CD4-positive, alpha-beta T cell (primary cell): ENCODE results near the gene PPIE. TPM values are rescaled to one million over a fixed set of nuclear protein-coding genes. Genes with fewer than 3 reads are reported as not detected.
"Not testable (repeated sequence)": the region's sequence is repeated elsewhere in the genome, so short reads cannot be mapped to it uniquely, and the experiment has no call there.

Source experiments
- ATAC-seq: fragments of 200-7000 bp; cut with Tn5 transposase; one replicate; pipeline ENCODE4 v1.10.0; 2022; ENCODE audit warnings: mild to moderate bottlenecking; ENCODE audit not compliant: poor library complexity
- CTCF ChIA-PET: fragments of 350-600 bp; sonication (Branson Sonifier 250); formaldehyde crosslinking; loops from one replicate; lab custom pipeline; 2021; ENCODE audit warnings: antibody characterized with exemption, inconsistent platforms; lab: Charles Lee
- POLR2A ChIA-PET: fragments of 350-600 bp; sonication (Branson Sonifier 250); formaldehyde crosslinking; loops from one replicate; lab custom pipeline; 2021; ENCODE audit warnings: antibody characterized with exemption, inconsistent platforms; lab: Charles Lee
- DNase-seq, 14 experiments: peaks; one replicate each; pipeline ENCODE4 v3.0.0-alpha.2; 2013 to 2020; ENCODE audit warnings: mixed read lengths in 2 of 14
- H3K27ac ChIP-seq, 2 donors: one replicate each; pipeline versions ENCODE4 v1.5.1 to v1.7.0; 2013; ENCODE audit warnings: low read length in 2 of 2, low read depth in 1 of 2, mild to moderate bottlenecking in 1 of 2
- H3K27me3 ChIP-seq, 2 experiments: 1 replicate in 1 of 2; 2 replicates in 1 of 2; pipeline versions ENCODE4 v1.6.1 to v1.7.0; 2013; ENCODE audit warnings: low read length in 2 of 2, control low read depth in 1 of 2, mild to moderate bottlenecking in 1 of 2, moderate library complexity in 1 of 2; ENCODE audit not compliant: insufficient read depth in 2 of 2, control insufficient read depth in 1 of 2
- H3K36me3 ChIP-seq: one replicate; pipeline ENCODE4 v1.6.1; 2013; ENCODE audit warnings: low read length, control low read depth; ENCODE audit not compliant: insufficient read depth
- H3K4me1 ChIP-seq: one replicate; pipeline ENCODE4 v1.6.1; 2013; ENCODE audit warnings: low read length, control low read depth; ENCODE audit not compliant: insufficient read depth
- H3K4me3 ChIP-seq: one replicate; pipeline ENCODE4 v1.5.1; 2013; ENCODE audit warnings: mild to moderate bottlenecking, low read length, moderate library complexity
- H3K9me3 ChIP-seq, 2 experiments: 1 replicate in 1 of 2; 2 replicates in 1 of 2; pipeline versions ENCODE4 v1.6.1 to v1.7.0; 2013; ENCODE audit warnings: low read length in 2 of 2, mild to moderate bottlenecking in 2 of 2, control low read depth in 1 of 2, moderate library complexity in 1 of 2; ENCODE audit not compliant: control insufficient read depth in 1 of 2, insufficient read depth in 1 of 2
- H3K27ac Mint-ChIP-seq: one replicate; pipeline ENCODE4 v1.8.0; 2020; ENCODE audit warnings: mixed read lengths
- H3K27me3 Mint-ChIP-seq: one replicate; pipeline ENCODE4 v1.8.0; 2021; ENCODE audit warnings: mixed read lengths
- H3K36me3 Mint-ChIP-seq: one replicate; pipeline ENCODE4 v1.8.0; 2021; ENCODE audit warnings: low read depth, mixed read lengths
- H3K4me1 Mint-ChIP-seq: one replicate; pipeline ENCODE4 v1.8.0; 2021; ENCODE audit warnings: low read depth, mixed read lengths
- H3K4me3 Mint-ChIP-seq: one replicate; pipeline ENCODE4 v1.8.0; 2020; ENCODE audit warnings: mild to moderate bottlenecking, mixed read lengths
- H3K9me3 Mint-ChIP-seq: one replicate; pipeline ENCODE4 v1.8.0; 2020; ENCODE audit warnings: mixed read lengths
- intact Hi-C, 2 experiments: fragments of 100-400 bp; cut with DNase I in 1 of 2; cut with micrococcal nuclease in 1 of 2; formaldehyde crosslinking; loops; one replicate each; pipeline versions ENCODE4 v1.15.1 to v1.9.0; 2023 to 2025; cut with DNase I, micrococcal nuclease
- total RNA-seq, 174 experiments: library from RNA in 2 of 174; stranded (reverse) in 2 of 174; gene quantifications; one replicate each; pipeline ENCODE4 v1.2.3 and lab custom pipeline; 2021 to 2026
- TF ChIP-seq, protein P1 (sequence below): fragments of 200-600 bp; IDR thresholded peaks from one replicate; pipeline ENCODE4 v1.8.0; 2022; ENCODE audit warnings: antibody characterized with exemption, mild to moderate bottlenecking

PPIE gene
- total RNA-seq, 2 experiments from 2014 or later = 45.0 to 46.7 TPM

DNA sequence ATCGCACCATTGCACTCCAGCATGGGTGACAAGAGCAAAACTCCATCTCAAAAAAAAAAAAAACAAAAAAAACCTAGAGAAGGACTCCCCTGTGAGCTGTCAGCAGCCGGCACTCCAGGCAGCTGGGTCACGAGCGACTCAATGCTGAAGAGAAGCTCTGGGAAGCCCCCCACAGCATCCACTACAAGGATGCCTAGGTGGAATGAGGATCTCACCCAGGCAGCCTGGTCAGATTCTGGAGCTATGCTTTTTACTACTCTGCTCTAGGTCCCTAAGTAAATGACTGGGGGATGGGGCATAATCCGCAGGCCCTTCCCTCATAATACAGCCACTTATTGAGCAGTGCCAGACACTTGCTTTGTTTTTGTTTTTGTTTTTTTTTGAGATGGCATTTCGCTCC, 43.4 kb downstream of the PPIE start:
- no peak overlapping the region for H3K4me3 Mint-ChIP-seq
- H3K36me3 Mint-ChIP-seq = no peaks in the 10 kb centered on the region
- TF ChIP-seq, protein P1, sequence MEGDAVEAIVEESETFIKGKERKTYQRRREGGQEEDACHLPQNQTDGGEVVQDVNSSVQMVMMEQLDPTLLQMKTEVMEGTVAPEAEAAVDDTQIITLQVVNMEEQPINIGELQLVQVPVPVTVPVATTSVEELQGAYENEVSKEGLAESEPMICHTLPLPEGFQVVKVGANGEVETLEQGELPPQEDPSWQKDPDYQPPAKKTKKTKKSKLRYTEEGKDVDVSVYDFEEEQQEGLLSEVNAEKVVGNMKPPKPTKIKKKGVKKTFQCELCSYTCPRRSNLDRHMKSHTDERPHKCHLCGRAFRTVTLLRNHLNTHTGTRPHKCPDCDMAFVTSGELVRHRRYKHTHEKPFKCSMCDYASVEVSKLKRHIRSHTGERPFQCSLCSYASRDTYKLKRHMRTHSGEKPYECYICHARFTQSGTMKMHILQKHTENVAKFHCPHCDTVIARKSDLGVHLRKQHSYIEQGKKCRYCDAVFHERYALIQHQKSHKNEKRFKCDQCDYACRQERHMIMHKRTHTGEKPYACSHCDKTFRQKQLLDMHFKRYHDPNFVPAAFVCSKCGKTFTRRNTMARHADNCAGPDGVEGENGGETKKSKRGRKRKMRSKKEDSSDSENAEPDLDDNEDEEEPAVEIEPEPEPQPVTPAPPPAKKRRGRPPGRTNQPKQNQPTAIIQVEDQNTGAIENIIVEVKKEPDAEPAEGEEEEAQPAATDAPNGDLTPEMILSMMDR = no peak
- Histone ChIP-seq H3K4me1 (no peaks in the 10 kb centered on the region), H3K27me3 (no peaks in the 10 kb centered on the region), H3K27ac (no peak overlapping the region), H3K36me3 (no peaks in the 10 kb centered on the region), H3K4me3 (no peak overlapping the region), H3K9me3 (no peaks in the 10 kb centered on the region)
- H3K27me3 Mint-ChIP-seq = peaks cover 19% of the 10 kb centered on the region
- ChIA-PET CTCF (no interaction called here), POLR2A (no interaction called here)
- no peak overlapping the region for H3K27ac Mint-ChIP-seq
- ATAC-seq (no peak), DNase-seq (no peak)
- intact Hi-C loops = no loop called here
- no peaks in the 10 kb centered on the region for H3K9me3 Mint-ChIP-seq
- no peaks in the 10 kb centered on the region for H3K4me1 Mint-ChIP-seq

DNA sequence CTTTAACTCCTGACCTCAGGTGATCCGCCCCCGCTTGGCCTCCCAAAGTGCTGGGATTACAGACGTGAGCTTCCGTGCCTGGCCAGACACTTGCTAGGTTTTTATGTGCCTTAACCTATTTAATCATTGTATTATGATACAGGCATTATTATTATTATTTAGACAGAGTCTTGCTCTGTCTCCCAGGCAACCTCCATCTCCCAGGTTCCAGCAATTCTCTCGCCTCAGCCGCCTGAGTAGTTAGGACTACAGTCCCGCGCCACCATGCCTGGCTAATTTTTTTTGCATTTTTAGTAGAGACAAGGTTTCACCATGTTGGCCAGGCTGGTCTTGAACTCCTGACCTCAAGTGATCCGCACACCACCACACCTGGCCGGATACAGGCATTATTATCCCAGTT, 44.0 kb downstream of the PPIE start:
- H3K27ac ChIP-seq, POLR2A ChIA-PET, H3K4me3 Mint-ChIP-seq, H3K36me3 ChIP-seq, H3K9me3 Mint-ChIP-seq, H3K4me1 Mint-ChIP-seq, H3K9me3 ChIP-seq, ATAC-seq, H3K36me3 Mint-ChIP-seq, H3K4me3 ChIP-seq, H3K27ac Mint-ChIP-seq, DNase-seq, intact Hi-C loops, H3K4me1 ChIP-seq, CTCF ChIA-PET, H3K27me3 ChIP-seq: not testable (repeated sequence)
- peaks cover 25% of the 10 kb centered on the region for H3K27me3 Mint-ChIP-seq

DNA sequence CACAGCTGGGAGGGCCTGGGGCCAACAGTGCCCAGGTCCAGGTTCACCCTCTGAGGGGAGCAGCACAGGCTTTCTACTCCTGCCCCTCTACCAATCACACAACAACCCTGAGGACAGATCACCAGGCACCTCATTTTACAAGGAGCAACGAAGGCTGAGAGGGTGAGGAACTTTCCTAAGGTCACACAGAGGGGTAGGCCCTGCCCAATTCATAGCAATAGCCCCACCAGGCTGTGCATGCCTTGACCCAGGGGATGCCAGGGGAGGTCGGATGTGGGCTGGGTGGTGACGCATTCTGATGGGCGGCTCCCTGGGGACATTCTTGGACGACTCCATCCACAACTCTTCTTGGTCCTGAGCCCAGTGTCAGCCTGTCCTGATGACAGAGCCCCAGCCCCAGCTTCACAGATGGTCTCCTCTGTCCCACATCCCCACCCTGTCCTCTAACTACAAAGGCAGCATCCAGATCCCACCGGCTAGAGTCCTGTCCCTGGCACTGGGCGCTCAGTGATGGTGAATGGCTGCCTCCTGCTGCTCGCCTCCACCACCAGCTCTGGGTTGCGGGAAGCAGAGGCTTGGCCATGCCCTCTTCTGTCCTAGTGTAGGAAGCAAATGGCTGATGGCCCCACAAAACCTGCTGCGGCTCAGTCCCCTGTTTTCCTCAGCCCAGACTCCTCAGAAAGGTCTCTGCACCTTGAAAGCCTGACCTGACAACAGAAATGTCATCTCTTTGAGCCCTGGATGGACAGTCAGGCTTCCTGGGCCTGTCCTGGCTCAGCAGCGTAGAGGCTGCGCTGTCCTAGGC, 47.8 kb downstream of the PPIE start:
- Mint-ChIP-seq H3K27me3 (peaks cover 34% of the 10 kb centered on the region), H3K4me3 (peak overlapping the region; percentile 49)
- POLR2A ChIA-PET, intact Hi-C loops, H3K27ac ChIP-seq, H3K27me3 ChIP-seq, H3K9me3 ChIP-seq, H3K9me3 Mint-ChIP-seq, H3K36me3 ChIP-seq, H3K4me1 Mint-ChIP-seq, H3K36me3 Mint-ChIP-seq, ATAC-seq, H3K4me3 ChIP-seq, H3K27ac Mint-ChIP-seq, DNase-seq: not testable (repeated sequence)
- H3K4me1 ChIP-seq = peaks cover 13% of the 10 kb centered on the region
- CTCF ChIA-PET = interaction anchor here (1.4 kb wide), 1 partner anchor 13 kb away, joined by 3 read pairs; no protein-coding TSS in a partner anchor

DNA sequence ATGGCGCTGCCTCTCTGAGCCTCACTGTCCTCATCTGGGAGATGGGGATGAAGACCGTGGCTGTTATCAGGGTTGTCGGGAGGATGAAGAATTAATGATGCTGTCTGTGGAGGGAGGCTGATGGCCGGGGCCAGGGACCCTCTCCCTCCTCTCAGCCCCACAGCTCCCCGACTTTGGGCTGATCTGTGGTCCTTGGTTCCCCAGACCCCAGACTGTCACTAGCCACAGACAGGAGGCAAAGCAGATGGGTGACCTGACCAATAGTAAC, 48.4 kb downstream of the PPIE start:
- H3K27me3 ChIP-seq, DNase-seq, H3K27ac ChIP-seq, H3K36me3 Mint-ChIP-seq, H3K4me1 Mint-ChIP-seq, intact Hi-C loops, H3K9me3 Mint-ChIP-seq, H3K4me3 ChIP-seq, H3K36me3 ChIP-seq, H3K27ac Mint-ChIP-seq, ATAC-seq, H3K9me3 ChIP-seq, POLR2A ChIA-PET: not testable (repeated sequence)
- CTCF ChIA-PET = interaction anchor here (1.4 kb wide), 1 partner anchor 12 kb away, joined by 3 read pairs; no protein-coding TSS in a partner anchor
- H3K4me3 Mint-ChIP-seq = peak overlapping the region; percentile 49
- peaks cover 13% of the 10 kb centered on the region for H3K4me1 ChIP-seq
- H3K27me3 Mint-ChIP-seq = peaks cover 37% of the 10 kb centered on the region
